Aortic smooth muscle cell (primary cell): Measurements from ENCODE around the gene CFAP47. TPM values are rescaled to one million over a fixed set of nuclear protein-coding genes. Genes with fewer than 3 reads are reported as not detected.

Source experiments
- total RNA-seq: library from RNA; depleted of rRNA; stranded (reverse); fragments of >200 nt; gene quantifications from 2 replicates; pipeline ENCODE4 v1.2.3, GENCODE V29; 2014

Gene CFAP47
- 0.19 TPM in 1 of 2 replicates, not detected in the other for total RNA-seq

GRCh38 chrX:35919536-35920309 is at the start of gene CFAP47:
TSS of gene CFAP47 (plus strand) at chrX:35919734. CDS start at chrX:35919800, 66 bp downstream.

Other genes starting within 250 kb of the CFAP47 start
- not detected in 2 replicates for gene MAGEB16, start 121.4 kb upstream of the CFAP47 start, total RNA-seq